HepG2 (cell line): ENCODE measurements around the gene VARS2. TPM values are rescaled to one million over a fixed set of nuclear protein-coding genes. Genes with fewer than 3 reads are reported as not detected.

Source experiments
- ATAC-seq: fragments of 200-7000 bp; cut with Tn5 transposase; 3 replicates; pipeline ENCODE4 v1.9.1; 2020; ENCODE audit warnings: mild to moderate bottlenecking, moderate library complexity
- BruUV-seq: library from RNA; stranded (reverse); fragments of 400-500 nt; replicated peaks from 2 replicates; lab custom pipeline; 2021; lab: Mats Ljungman, UMichigan
- CTCF ChIA-PET: fragments of 300-600 bp; formaldehyde crosslinking; extraction: SDS; loops from one replicate; lab custom pipeline; 2021; ENCODE audit warnings: low total read pairs, inconsistent platforms, low intra/inter-chr PET ratio; lab: Yijun Ruan, JAX
- POLR2A ChIA-PET: fragments of 350-600 bp; sonication (Branson Sonifier 250); formaldehyde crosslinking; loops from one replicate; lab custom pipeline; 2020; ENCODE audit warnings: antibody characterized with exemption, inconsistent platforms; lab: Yijun Ruan, JAX
- DNase-seq: peaks from one replicate; pipeline ENCODE4 v3.0.0-alpha.2; 2015; ENCODE audit warnings: low spot score
- FAIRE-seq: peaks from 3 replicates; lab custom pipeline; 2011; peaks lifted over from hg19 to GRCh38; lab: Jason Lieb, UNC
- H2AFZ ChIP-seq: one replicate; pipeline ENCODE4 v1.6.1; 2011; ENCODE audit warnings: low read length, inconsistent platforms
- H3K27ac ChIP-seq: fragments of 300-600 bp; 3 replicates; pipeline ENCODE4 v1.8.0; 2011; ENCODE audit warnings: mixed run types, mild to moderate bottlenecking, mixed read lengths, low read length, inconsistent platforms; ENCODE audit not compliant: insufficient read depth; ENCODE audit errors: extremely low read length
- H3K27me3 ChIP-seq, 2 experiments: fragments of 200-600 bp in 1 of 2; 2 replicates in 1 of 2; 3 replicates in 1 of 2; pipeline versions ENCODE4 v1.6.0 to v1.8.0; 2011; ENCODE audit warnings: low read length in 2 of 2, mild to moderate bottlenecking in 2 of 2, moderate library complexity in 2 of 2, inconsistent platforms in 1 of 2; ENCODE audit not compliant: insufficient read depth in 2 of 2, control insufficient read depth in 1 of 2
- H3K36me3 ChIP-seq, 2 experiments: fragments of 200-600 bp in 1 of 2; replicated peaks in 1 of 2; 2 replicates in 1 of 2; 3 replicates in 1 of 2; pipeline versions ENCODE4 v1.5.1 to v1.8.0; 2011; ENCODE audit warnings: low read length in 2 of 2, inconsistent platforms in 1 of 2; ENCODE audit not compliant: insufficient read depth in 2 of 2, control insufficient read depth in 1 of 2
- H3K4me1 ChIP-seq: 2 replicates; pipeline ENCODE4 v1.5.1; 2012; ENCODE audit warnings: low read length, inconsistent platforms; ENCODE audit not compliant: insufficient read depth
- H3K4me2 ChIP-seq: 2 replicates; pipeline ENCODE4 v1.6.0; 2011; ENCODE audit warnings: low read depth, low read length, inconsistent platforms
- H3K4me3 ChIP-seq, 3 experiments: fragments of 200-600 bp in 1 of 3; sonication (generic), shearing (Covaris generic) in 1 of 3; replicated peaks in 1 of 3; 2 replicates each; pipeline ENCODE4 v1.5.1; 2011 to 2016; ENCODE audit warnings: low read length in 3 of 3, inconsistent platforms in 2 of 3, low read depth in 2 of 3, mild to moderate bottlenecking in 2 of 3, control low read depth in 1 of 3, mixed read lengths in 1 of 3; ENCODE audit not compliant: insufficient read depth in 1 of 3
- H3K79me2 ChIP-seq: one replicate; pipeline ENCODE4 v1.6.1; 2011; ENCODE audit warnings: low read length, inconsistent platforms; ENCODE audit not compliant: insufficient read depth
- H3K9ac ChIP-seq: 2 replicates; pipeline ENCODE4 v1.6.0; 2011; ENCODE audit warnings: mild to moderate bottlenecking, low read depth, low read length, inconsistent platforms; ENCODE audit not compliant: insufficient read depth
- H3K9me3 ChIP-seq: 2 replicates; pipeline ENCODE4 v1.5.1; 2012; ENCODE audit warnings: mild to moderate bottlenecking, low read length
- H4K20me1 ChIP-seq: 2 replicates; pipeline ENCODE4 v1.6.0; 2011; ENCODE audit warnings: inconsistent platforms, mild to moderate bottlenecking, low read length, moderate library complexity; ENCODE audit not compliant: insufficient read depth
- CENPT ChIP-seq: sonication (generic); formaldehyde crosslinking; IDR thresholded peaks from 2 replicates; pipeline ENCODE4 v1.8.0; 2022; ENCODE audit warnings: low read depth, mild to moderate bottlenecking, moderate library complexity, missing genetic modification reagents
- EZH2 ChIP-seq: conservative IDR thresholded peaks from 2 replicates; pipeline ENCODE4 v1.6.1; 2012; ENCODE audit warnings: mild to moderate bottlenecking, low read depth, low read length, moderate library complexity
- HMGA1 ChIP-seq: sonication (generic); formaldehyde crosslinking; conservative IDR thresholded peaks from 2 replicates; pipeline ENCODE4 v1.4.0; 2020; ENCODE audit warnings: missing genetic modification reagents
- KDM5A ChIP-seq: fragments of 200-600 bp; sonication (generic); IDR thresholded peaks from 2 replicates; pipeline ENCODE4 v1.7.0; 2018; ENCODE audit warnings: antibody characterized with exemption, mild to moderate bottlenecking, low read length, borderline replicate concordance
- MAF1 ChIP-seq: sonication (generic); formaldehyde crosslinking; IDR thresholded peaks from 2 replicates; pipeline ENCODE4 v1.5.0; 2020; ENCODE audit warnings: missing genetic modification reagents, borderline replicate concordance
- MXD4 ChIP-seq: IDR thresholded peaks from 2 replicates; pipeline ENCODE4 v1.6.1; 2016; ENCODE audit warnings: mild to moderate bottlenecking, missing biosample characterization, missing genetic modification reagents
- NR1H2 ChIP-seq: sonication (generic); formaldehyde crosslinking; IDR thresholded peaks from 2 replicates; pipeline ENCODE4 v1.8.1; 2022; ENCODE audit warnings: low read depth, missing genetic modification reagents, borderline replicate concordance
- SOX13 ChIP-seq, 3 experiments: fragments of 450-650 bp in 1 of 3; sonication (generic) in 1 of 3; formaldehyde crosslinking in 1 of 3; IDR thresholded peaks in 2 of 3; conservative IDR thresholded peaks in 1 of 3; 2 replicates each; pipeline versions ENCODE4 v1.5.0 to v1.6.1; 2016 to 2020; ENCODE audit warnings: antibody characterized with exemption in 1 of 3, mild to moderate bottlenecking in 1 of 3, missing compliant biosample characterization in 1 of 3, missing genetic modification reagents in 1 of 3, moderate library complexity in 1 of 3
- TBL1XR1 ChIP-seq: fragments of 150-350 bp; IDR thresholded peaks from 2 replicates; pipeline ENCODE4 v1.6.1; 2014; ENCODE audit warnings: borderline replicate concordance, low read length; ENCODE audit not compliant: partially characterized antibody
- TEAD2 ChIP-seq: sonication (generic); formaldehyde crosslinking; IDR thresholded peaks from 2 replicates; pipeline ENCODE4 v1.9.0; 2021; ENCODE audit warnings: missing genetic modification reagents
- ZNF430 ChIP-seq: sonication (generic); formaldehyde crosslinking; IDR thresholded peaks from 2 replicates; pipeline ENCODE4 v1.9.0; 2021; ENCODE audit warnings: mild to moderate bottlenecking, missing genetic modification reagents
- ZNF616 ChIP-seq: sonication (generic); formaldehyde crosslinking; IDR thresholded peaks from 2 replicates; pipeline ENCODE4 v1.5.0; 2020; ENCODE audit warnings: low read depth, mild to moderate bottlenecking, missing genetic modification reagents
- ZNF761 ChIP-seq: sonication (generic); formaldehyde crosslinking; conservative IDR thresholded peaks from 2 replicates; pipeline ENCODE4 v1.4.0; 2020; ENCODE audit warnings: mild to moderate bottlenecking, missing genetic modification reagents
- ZNF781 ChIP-seq: sonication (generic); formaldehyde crosslinking; IDR thresholded peaks from 2 replicates; pipeline ENCODE4 v1.5.1; 2020; ENCODE audit warnings: borderline replicate concordance, mild to moderate bottlenecking, missing genetic modification reagents; ENCODE audit errors: not compliant biosample characterization
- ZNF850 ChIP-seq: sonication (generic); formaldehyde crosslinking; conservative IDR thresholded peaks from 2 replicates; pipeline ENCODE4 v1.9.0; 2021; ENCODE audit warnings: mild to moderate bottlenecking, missing genetic modification reagents
- WGBS: methylation state at CpG from one replicate; pipeline ENCODE4 v1.1.6; 2017; ENCODE audit warnings: low lambda C conversion rate; 5-methylcytosine and 5-hydroxymethylcytosine counted together
- in situ Hi-C: cut with HindIII; loops from 2 replicates; pipeline ENCODE4 v1.10.0; 2017; ENCODE audit warnings: low pct_unique_long_range_greater_than_20kb; ENCODE audit not compliant: extremely low pct_ligation_motif_present
- intact Hi-C: fragments of 100-400 bp; cut with micrococcal nuclease; formaldehyde crosslinking; loops from one replicate; pipeline ENCODE4 v1.10.0; 2022; ENCODE audit not compliant: unreplicated experiment
- polyA plus RNA-seq, 8 experiments: library from polyadenylated mRNA; depleted of rRNA in 3 of 8; stranded (reverse) in 7 of 8; unstranded in 1 of 8; fragments of >200 nt; fragmentation: Illumina TruSeq in 4 of 8; extraction: Trizol in 4 of 8; gene quantifications; 2 replicates each; pipeline versions ENCODE4 v1.2.1 to v1.2.3, GENCODE V29; 2011 to 2016; ENCODE audit warnings: low read depth in 4 of 8, missing spikeins in 1 of 8, mixed read lengths in 1 of 8; ENCODE audit not compliant: insufficient read depth in 1 of 8
- total RNA-seq, 5 experiments: library from RNA; depleted of rRNA; stranded (reverse); fragments of >200 nt; fragmentation: Illumina TruSeq; extraction: Trizol; gene quantifications; 2 replicates each; pipeline ENCODE4 v1.2.3, GENCODE V29; 2016; ENCODE audit warnings: low read depth in 1 of 5
- TF ChIP-seq, protein P1 (sequence below): sonication (generic); formaldehyde crosslinking; IDR thresholded peaks from 2 replicates; pipeline ENCODE4 v1.5.0; 2020; ENCODE audit warnings: missing genetic modification reagents
- TF ChIP-seq, protein P2 (sequence below): sonication (generic); formaldehyde crosslinking; IDR thresholded peaks from 2 replicates; pipeline ENCODE4 v1.5.0; 2020; ENCODE audit warnings: missing genetic modification reagents

The VARS2 gene
- total and polyA plus RNA-seq, 2 of the 13 experiments (the other 11 are each of a cell fraction or from before 2014, with no cell fraction given) = 61.8 to 71.8 TPM

DNA sequence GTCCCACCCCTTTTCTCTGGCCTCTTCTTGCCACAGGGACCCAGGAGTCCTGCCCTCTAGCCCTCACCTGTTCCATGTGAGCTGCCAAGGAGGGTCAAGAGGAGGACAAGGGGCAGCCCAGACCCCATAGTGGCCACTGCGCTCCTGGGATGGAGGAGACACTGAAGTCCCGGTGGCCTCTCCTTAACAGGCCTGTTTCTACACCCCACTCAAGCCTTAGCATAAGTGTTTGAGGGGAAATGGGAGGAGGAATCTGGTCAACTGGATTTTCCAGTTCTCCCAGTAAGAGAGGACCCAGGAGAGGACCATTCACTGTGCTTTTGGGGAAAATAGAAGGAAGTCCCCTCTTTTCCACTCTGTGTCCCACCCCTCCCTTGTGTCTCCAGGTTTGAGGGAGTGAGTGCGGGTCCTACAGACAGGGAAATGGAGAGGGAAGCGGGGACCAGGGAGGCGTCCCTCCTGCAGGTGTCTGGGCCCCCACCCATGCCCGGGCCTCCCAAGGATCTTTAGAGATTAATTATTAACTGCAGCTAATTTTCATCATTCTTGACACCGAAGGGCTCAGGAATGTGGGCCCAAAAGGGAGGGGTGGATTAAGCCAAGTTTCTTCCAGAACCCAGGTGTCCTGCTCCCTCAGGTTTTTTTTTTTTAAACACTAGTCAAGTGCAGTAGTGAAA lies 18.1 kb downstream of the VARS2 start, which contains the start of gene SFTA2:
Gene SFTA2, minus strand, starts transcription at position 202 of the 677 bp plus-strand sequence. Its CDS starts 74 bp downstream, at position 128.
- H3K27me3 ChIP-seq = peaks cover 2 to 32% of the 10 kb centered on the region in 2 experiments; a peak in 2 of 5 replicates
- DNase-seq (no peak), FAIRE-seq (no peak), ATAC-seq (no peak)
- H3K9ac ChIP-seq = no peak within 1 kb of the TSS
- no peak within 1 kb of the TSS for H3K4me3 ChIP-seq
- ChIA-PET CTCF (no interaction called here), POLR2A (no interaction called here)
- TF ChIP-seq EZH2 = no peak
- TF ChIP-seq, protein P1, sequence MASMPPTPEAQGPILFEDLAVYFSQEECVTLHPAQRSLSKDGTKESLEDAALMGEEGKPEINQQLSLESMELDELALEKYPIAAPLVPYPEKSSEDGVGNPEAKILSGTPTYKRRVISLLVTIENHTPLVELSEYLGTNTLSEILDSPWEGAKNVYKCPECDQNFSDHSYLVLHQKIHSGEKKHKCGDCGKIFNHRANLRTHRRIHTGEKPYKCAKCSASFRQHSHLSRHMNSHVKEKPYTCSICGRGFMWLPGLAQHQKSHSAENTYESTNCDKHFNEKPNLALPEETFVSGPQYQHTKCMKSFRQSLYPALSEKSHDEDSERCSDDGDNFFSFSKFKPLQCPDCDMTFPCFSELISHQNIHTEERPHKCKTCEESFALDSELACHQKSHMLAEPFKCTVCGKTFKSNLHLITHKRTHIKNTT (CRISPR knock-in tag) = no peak
- no peak for TF ChIP-seq HMGA1 (CRISPR knock-in tag)
- TF ChIP-seq MXD4 (CRISPR knock-in tag) = no peak
- no peak for TF ChIP-seq KDM5A
- TF ChIP-seq NR1H2 (CRISPR knock-in tag) = no peak
- TF ChIP-seq MAF1 (CRISPR knock-in tag) = no peak
- TF ChIP-seq CENPT (CRISPR knock-in tag) = no peak
- no peak for TF ChIP-seq ZNF761 (CRISPR knock-in tag)
- TF ChIP-seq TEAD2 = no peak
- no peak for TF ChIP-seq SOX13 (IDR thresholded peaks at IDR 0.05)
- no peak for TF ChIP-seq SOX13 (CRISPR knock-in tag; conservative IDR thresholded peaks at IDR 0.05 in 1 of 2, IDR thresholded peaks at IDR 0.05 in 1 of 2)
- no peak for TF ChIP-seq TBL1XR1
- TF ChIP-seq, protein P2, sequence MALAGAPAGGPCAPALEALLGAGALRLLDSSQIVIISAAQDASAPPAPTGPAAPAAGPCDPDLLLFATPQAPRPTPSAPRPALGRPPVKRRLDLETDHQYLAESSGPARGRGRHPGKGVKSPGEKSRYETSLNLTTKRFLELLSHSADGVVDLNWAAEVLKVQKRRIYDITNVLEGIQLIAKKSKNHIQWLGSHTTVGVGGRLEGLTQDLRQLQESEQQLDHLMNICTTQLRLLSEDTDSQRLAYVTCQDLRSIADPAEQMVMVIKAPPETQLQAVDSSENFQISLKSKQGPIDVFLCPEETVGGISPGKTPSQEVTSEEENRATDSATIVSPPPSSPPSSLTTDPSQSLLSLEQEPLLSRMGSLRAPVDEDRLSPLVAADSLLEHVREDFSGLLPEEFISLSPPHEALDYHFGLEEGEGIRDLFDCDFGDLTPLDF (CRISPR knock-in tag) = no peak
- no peak for TF ChIP-seq ZNF850 (CRISPR knock-in tag)
- TF ChIP-seq ZNF781 = no peak
- TF ChIP-seq ZNF616 (CRISPR knock-in tag) = no peak
- no peak for TF ChIP-seq ZNF430
- no peak within 1 kb of the TSS for H3K27ac ChIP-seq
- intact Hi-C loops (no loop called here), in situ Hi-C loops (no loop called here)
- no peaks in the 10 kb centered on the region for H4K20me1 ChIP-seq
- no peak within 1 kb of the TSS for H2AFZ ChIP-seq
- no peak within 1 kb of the TSS for H3K4me2 ChIP-seq
- H3K9me3 ChIP-seq = no peaks in the 10 kb centered on the region
- no TSS peak for BruUV-seq
- 36% methylated on average over 7 of the region's 7 CpGs for WGBS
- H3K36me3 ChIP-seq = no peaks in the 10 kb centered on the region
- no peaks in the 10 kb centered on the region for H3K79me2 ChIP-seq
- no peaks in the 10 kb centered on the region for H3K4me1 ChIP-seq
